Prostate gland (tissue), 2 donors: ENCODE measurements around the gene FAM204A.

Experiments used
- CTCF ChIP-seq, 4 experiments: fragments of 200-600 bp in 2 of 4; fragments of 450-650 bp in 2 of 4; sonication (generic) in 2 of 4; IDR thresholded peaks; 1 replicate in 3 of 4; 2 replicates in 1 of 4; pipeline ENCODE4 v1.5.1; 2016 to 2019; ENCODE audit warnings: antibody characterized with exemption in 4 of 4, mild to moderate bottlenecking in 2 of 4, moderate library complexity in 2 of 4
- POLR2A ChIP-seq: fragments of 450-650 bp; IDR thresholded peaks from one replicate; pipeline ENCODE4 v1.6.1; 2016; ENCODE audit warnings: antibody characterized with exemption, mild to moderate bottlenecking

- no peak for TF ChIP-seq CTCF (IDR thresholded peaks at IDR 0.05)
- TF ChIP-seq POLR2A: no peak
Observed at GRCh38 chr10:118343115-118343514, 991 bp upstream of the FAM204A start.
